Measurements from ENCODE around the gene VRTN. TPM values are rescaled to one million over a fixed set of nuclear protein-coding genes. Genes with fewer than 3 reads are reported as not detected.
"Not testable (repeated sequence)": the region's sequence is repeated elsewhere in the genome, so short reads cannot be mapped to it uniquely, and the experiment has no call there.

The VRTN gene
- total RNA-seq, 1 donor from 2014 or later, result not detected

GRCh38 chr14:74382231-74382630 lies 34.0 kb downstream of the VRTN start:
- intact Hi-C loops (cut with micrococcal nuclease), result no loop called here
- no peak for DNase-seq
- no peak for ATAC-seq

GRCh38 chr14:74389980-74390379 lies 41.7 kb downstream of the VRTN start:
- intact Hi-C loops (cut with micrococcal nuclease), result no loop called here
- DNase-seq (no peak), ATAC-seq (no peak)

- ATAC-seq; intact Hi-C loops (cut with micrococcal nuclease); DNase-seq: not testable (repeated sequence)
Measured at GRCh38 chr14:74390505-74390904, 42.2 kb downstream of the VRTN start.

GRCh38 chr14:74391479-74391878 lies 43.2 kb downstream of the VRTN start:
- DNase-seq (no peak), ATAC-seq (no peak)
- intact Hi-C loops (cut with micrococcal nuclease), result no loop called here

GRCh38 chr14:74392616-74393570 lies 44.6 kb downstream of the VRTN start:
- DNase-seq, result no peak
- ATAC-seq, result no peak
- intact Hi-C loops (cut with micrococcal nuclease), result no loop called here

- DNase-seq (no peak), ATAC-seq (no peak)
- intact Hi-C loops (cut with micrococcal nuclease), result no loop called here
Measured at GRCh38 chr14:74394549-74394948, 46.3 kb downstream of the VRTN start.

GRCh38 chr14:74395094-74395493 lies 46.8 kb downstream of the VRTN start:
- ATAC-seq, result no peak
- intact Hi-C loops (cut with micrococcal nuclease), result no loop called here
- no peak for DNase-seq

GRCh38 chr14:74400031-74400685 lies 51.9 kb downstream of the VRTN start:
- DNase-seq, result no peak
- intact Hi-C loops (cut with micrococcal nuclease), result no loop called here
- no peak for ATAC-seq

- DNase-seq (no peak), ATAC-seq (no peak)
- intact Hi-C loops (cut with micrococcal nuclease), result no loop called here
Measured at GRCh38 chr14:74400919-74401503, 52.7 kb downstream of the VRTN start.

GRCh38 chr14:74401504-74402241 lies 53.4 kb downstream of the VRTN start:
- intact Hi-C loops (cut with micrococcal nuclease), result no loop called here
- ATAC-seq, result peak; percentile 74
- DNase-seq, result peak; percentile 45

GRCh38 chr14:74402401-74403251 lies 54.4 kb downstream of the VRTN start:
- intact Hi-C loops (cut with micrococcal nuclease), result no loop called here
- ATAC-seq, result no peak
- DNase-seq, result no peak

- ATAC-seq, result no peak
Measured at GRCh38 chr14:74403619-74404417, 55.5 kb downstream of the VRTN start.

GRCh38 chr14:74404435-74404834 lies 56.2 kb downstream of the VRTN start:
- ATAC-seq (no peak), DNase-seq (no peak)
- intact Hi-C loops (cut with micrococcal nuclease), result no loop called here

More at GRCh38 chr14:74403619-74404417, 55.5 kb downstream of the VRTN start:
- intact Hi-C loops (cut with micrococcal nuclease), result no loop called here
- no peak for DNase-seq

GRCh38 chr14:74405663-74406062 lies 57.4 kb downstream of the VRTN start:
- DNase-seq (no peak), ATAC-seq (no peak)
- intact Hi-C loops (cut with micrococcal nuclease), result no loop called here

- ATAC-seq (no peak), DNase-seq (no peak)
Measured at GRCh38 chr14:74407021-74407800, 58.9 kb downstream of the VRTN start.

GRCh38 chr14:74407801-74408154 lies 59.5 kb downstream of the VRTN start:
- intact Hi-C loops (cut with micrococcal nuclease), result no loop called here
- DNase-seq (no peak), ATAC-seq (no peak)

More at GRCh38 chr14:74407021-74407800, 58.9 kb downstream of the VRTN start:
- intact Hi-C loops (cut with micrococcal nuclease), result no loop called here

- intact Hi-C loops (cut with micrococcal nuclease), result no loop called here
- ATAC-seq (no peak), DNase-seq (no peak)
Measured at GRCh38 chr14:74408870-74409269, 60.6 kb downstream of the VRTN start.
